ENCODE measurements around the gene VDR.

Gene VDR

GRCh38 chr12:47904713-47905709 lies at the start of gene VDR:
Gene VDR (minus strand): TSS chr12:47904994. CDS start chr12:47879113, 25,881 bp downstream.
- peak; percentile 90 for DNase-seq

DNA sequence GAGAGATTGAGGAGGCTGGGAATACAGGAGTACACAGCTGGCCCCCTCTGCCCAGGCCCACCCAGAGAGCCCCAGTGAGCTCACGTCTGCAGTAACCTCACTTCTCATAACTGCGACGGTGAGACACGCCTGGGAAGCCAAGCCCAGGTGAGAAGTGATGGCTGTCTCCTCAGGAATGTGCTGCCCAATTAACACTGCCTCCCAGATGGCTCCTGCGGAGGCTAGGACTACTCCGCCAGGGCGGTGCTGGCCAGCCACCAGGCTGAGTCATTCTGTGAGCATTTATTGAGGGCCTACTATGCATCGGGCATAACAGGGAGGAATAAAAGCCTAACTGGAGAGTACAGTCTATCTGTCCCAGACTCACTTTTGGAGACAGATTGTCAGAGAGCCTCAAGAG lies 49.3 kb upstream of the VDR start:
- no peak for DNase-seq

DNA sequence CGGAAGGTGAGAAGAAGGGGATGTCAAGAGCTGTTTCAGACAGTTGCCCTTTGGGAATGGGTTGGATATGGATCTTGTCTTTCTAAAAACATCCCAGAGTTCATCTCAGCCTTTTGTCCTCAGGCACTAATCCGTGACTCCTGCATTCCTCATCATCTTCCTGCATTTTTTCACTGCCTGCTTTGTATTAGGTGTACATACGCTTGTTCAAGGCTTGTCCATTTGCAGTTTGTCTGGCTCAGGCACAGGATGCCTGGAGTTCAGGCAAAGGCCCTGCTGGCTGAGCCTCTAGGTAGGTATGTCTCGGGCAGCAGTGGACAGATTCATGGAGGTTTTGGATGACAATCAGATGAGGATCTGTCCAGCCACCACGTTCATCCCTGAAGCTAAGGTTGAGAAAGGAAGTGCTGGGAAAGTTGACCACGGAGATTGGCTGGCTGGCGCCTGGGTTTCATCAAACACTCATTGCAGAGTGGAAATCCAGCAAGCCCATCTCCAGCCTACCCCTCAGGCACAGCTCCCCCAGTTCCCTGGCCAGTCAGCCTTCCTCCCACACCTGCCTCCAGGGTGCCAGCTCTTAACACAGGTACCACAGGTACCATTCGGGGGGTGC lies 46.2 kb upstream of the VDR start:
- DNase-seq, result no peak

DNA sequence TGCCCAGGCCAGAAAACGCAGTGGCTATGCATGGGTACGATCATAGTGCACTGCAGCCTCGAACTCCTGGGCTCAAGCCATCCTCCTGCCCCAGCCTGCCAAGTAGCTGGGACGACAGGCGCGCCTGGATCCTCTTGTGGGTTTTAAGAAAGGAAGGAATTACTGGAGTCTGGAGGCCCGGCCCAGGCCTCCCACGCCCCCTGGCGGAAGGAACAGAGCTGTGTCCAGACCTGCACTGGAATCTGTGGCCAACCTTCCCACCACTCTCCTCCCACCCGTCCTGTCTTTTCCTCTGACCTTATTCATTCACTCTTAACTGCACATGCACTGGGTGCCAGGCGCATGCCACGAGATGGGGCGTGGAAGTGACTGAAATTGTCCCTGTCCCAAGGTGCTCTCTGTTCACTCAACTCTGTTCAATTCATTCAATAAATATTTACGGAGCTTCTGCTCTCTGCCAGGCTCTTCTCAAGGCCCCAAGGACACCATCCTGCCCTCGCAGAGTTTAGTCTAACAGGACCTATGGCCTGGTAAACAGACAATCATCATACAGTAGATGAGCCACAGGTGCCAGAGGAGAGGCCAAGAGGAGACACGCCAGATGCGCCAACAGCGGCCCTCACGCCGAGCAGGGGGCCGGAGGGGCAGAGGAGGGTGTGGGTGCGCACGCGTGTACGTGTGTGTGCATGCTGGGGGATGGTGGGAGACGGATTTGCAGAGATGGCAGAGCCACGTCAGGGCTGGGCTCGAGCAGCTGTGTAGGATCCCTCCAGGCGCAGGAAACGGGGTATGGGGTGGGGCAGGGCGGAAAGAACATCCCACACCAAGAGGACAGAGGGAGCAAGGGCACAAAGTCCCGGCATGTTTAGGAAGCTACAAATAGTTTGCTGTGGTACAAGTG lies 44.9 kb upstream of the VDR start:
- peak; percentile 63 for DNase-seq

GRCh38 chr12:47947341-47947740 lies 42.5 kb upstream of the VDR start:
- DNase-seq, result no peak

GRCh38 chr12:47946413-47947323 lies 41.9 kb upstream of the VDR start:
- no peak for DNase-seq

DNA sequence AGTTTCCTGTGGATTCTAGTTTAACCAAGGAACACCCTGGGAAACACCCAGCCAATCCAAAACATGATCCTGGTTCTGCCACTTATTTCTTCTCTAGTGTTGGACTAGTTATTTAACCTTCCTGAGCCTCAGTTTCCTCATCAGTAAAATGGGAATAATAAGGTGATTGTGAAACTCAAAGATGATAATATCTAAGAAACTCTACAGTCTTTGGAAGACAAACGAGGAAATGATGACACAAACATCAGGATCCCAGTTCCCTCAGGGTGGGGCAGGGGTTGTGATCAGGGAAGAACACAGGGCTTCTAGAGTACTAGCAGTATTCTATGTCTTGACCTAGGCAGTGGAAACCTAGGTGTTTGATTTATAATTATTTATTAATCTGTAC lies 40.5 kb upstream of the VDR start:
- no peak for DNase-seq

- DNase-seq, result no peak
Measured at GRCh38 chr12:47944685-47945340, 40.0 kb upstream of the VDR start.

DNA sequence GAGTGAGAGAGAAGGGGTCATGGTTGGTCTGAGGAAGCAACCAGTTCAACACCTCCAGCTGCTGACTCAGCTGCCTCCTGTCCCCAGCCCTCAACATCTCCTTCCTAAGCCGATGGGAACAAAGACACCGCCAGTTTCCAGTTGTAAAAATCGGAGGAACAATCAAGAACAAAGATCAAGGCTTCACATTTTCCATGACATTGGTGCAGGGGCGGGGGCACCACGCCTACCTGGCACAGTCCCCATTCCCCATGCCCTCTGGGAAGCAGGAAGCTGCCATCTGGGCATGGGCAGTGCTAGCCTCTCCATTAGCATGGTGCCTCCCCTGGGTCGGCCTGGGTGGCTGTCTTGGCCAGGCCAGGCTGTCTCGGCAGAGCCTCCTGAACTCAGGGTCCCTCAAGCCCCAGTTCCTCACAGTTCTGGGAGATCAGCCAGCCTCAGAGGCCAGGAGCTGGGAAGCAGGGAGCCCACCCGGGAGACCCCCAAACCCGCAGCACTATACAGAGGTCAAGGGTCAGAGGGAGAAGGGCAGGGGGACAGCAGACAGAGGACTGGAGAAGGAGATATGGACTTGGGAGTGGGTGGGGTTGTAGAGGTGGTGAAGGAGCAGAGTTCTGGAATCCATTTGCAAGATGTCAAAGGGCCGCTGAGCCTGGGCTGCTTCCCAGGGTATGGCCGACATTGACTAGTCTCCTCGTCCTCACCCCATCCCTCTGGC lies 39.0 kb upstream of the VDR start:
- no peak for DNase-seq

- DNase-seq, result peak; percentile 50
Measured at GRCh38 chr12:47942614-47943225, 37.9 kb upstream of the VDR start.

DNA sequence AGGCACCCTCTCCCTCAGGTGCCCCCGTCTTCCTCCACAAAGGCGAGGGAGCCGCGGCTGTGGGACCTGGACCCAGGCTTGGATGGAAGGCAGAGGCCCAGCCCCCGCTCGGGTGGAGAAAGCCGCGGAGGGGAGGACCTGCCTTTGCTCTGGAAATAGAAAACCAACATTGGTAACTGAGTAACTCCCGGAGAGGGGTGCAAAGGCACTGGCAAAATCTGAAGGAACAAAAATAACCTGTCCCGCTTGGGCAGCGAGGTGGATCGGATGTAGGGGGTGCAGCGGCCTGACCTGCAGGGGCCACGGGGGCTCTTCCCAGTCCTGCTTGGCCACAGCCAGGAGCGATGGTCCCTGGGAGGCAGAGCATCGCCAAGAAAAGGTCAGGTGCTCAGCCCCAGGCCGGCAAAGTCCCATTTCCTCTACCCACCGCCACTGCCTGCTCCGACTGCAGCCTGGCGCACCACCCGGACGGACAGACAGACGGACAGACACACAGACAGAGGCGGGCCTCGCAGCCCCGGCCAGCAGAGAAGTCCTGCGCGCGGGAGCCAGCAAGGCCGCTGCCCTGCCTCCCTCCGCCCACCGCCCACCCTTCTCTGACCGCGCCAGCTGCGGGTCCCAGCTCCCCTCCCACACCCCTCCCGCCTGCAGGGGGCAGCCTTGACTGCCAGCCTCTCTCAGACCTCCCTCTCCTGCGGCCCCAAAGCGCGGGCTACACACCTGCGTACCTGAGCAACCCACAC lies 37.2 kb upstream of the VDR start:
- peak; percentile 72 for DNase-seq

- peak; percentile 47 for DNase-seq
Measured at GRCh38 chr12:47941475-47941780, 36.6 kb upstream of the VDR start.

DNA sequence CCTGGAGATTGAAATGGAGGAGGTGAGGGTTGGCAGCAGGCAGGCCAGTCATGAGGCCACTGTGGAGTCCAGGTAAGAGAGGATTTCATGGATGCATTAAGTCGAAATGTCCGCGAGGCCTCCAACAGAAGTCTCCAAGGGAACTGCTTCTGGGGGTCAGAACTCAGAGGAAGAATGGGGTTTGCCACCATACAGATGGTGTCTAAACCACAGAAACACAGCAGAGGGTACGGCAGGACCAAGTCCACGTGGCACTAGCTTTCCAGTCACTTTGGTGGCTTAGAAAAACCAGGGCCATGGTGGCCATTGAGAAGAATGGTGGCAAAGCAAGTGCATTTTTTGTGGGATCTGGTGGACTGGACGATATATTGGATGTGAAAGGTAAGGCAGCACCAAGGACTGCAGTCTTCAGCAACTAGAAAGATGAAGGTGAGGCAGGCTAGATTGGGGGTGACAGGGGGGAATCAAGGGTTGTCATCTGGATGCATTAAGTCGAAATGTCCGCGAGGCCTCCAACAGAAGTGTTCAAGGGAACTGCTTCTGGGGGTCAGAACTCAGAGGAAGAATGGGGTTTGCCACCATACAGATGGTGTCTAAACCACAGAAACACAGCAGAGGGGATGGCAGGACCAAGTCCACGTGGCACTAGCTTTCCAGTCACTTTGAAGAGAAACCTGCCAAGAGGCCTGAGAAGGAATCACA lies 36.1 kb upstream of the VDR start:
- DNase-seq, result peak; percentile 40

DNA sequence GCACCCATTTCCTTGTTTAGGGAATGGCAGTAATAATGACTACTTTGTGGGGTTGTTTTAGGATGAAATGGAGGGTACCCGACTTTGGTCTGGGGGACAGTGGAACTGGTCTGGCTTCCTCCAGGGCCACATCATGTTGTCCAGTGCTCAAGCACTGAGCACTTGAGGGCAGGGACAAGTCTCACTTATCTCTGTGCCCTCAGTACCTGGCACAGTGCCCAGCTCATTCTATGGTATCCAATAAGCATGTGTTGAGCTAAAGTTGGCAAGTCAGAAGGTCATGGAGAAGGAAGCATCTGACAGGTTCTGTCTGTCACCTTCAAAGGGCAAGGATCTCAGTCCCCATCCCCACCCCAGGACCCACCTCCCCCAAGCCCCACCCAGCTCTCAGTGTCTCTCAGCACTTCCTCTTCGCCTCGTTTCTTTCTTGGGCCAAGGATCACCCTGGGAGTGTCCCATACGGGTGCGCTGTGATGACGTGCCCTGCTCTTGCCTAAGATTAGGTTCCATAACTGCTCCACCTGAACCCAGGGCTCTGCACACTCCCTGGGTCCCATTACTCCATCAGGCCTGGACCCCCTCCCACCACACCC lies 34.3 kb upstream of the VDR start:
- DNase-seq, result peak; percentile 41

GRCh38 chr12:47938594-47938993 lies 33.8 kb upstream of the VDR start:
- DNase-seq, result no peak

DNA sequence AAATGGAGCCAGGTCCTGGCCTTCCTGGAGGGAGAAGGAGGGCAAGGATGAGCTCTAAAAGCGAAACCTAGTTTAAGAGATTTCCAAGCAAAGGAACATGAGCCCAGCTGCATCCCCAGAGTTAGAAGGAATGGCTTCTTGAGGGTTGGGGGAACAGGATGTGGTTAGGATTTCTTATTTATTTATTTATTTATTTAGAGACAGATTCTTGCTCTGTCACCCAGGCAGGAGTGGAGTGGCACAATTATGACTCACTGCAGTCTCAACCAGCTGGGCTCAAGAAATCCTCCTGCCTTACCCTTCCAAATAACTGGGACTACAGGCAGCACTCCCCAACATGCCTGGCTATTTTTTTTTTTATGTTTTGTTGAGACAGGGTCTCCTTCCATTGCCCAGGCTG lies 33.3 kb upstream of the VDR start:
- DNase-seq, result no peak

GRCh38 chr12:47935184-47935583 lies 30.4 kb upstream of the VDR start:
- no peak for DNase-seq

GRCh38 chr12:47931187-47931586 lies 26.4 kb upstream of the VDR start:
- DNase-seq, result no peak

GRCh38 chr12:47930634-47931033 lies 25.8 kb upstream of the VDR start:
- DNase-seq, result no peak
